GM21786 (cell line): ENCODE data around the gene SPR.

Source experiments
- ATAC-seq: cut with Tn5 transposase; IDR thresholded peaks from one replicate; pipeline ENCODE4 v1.9.1; 2021; ENCODE audit not compliant: unreplicated experiment

SPR gene

DNA sequence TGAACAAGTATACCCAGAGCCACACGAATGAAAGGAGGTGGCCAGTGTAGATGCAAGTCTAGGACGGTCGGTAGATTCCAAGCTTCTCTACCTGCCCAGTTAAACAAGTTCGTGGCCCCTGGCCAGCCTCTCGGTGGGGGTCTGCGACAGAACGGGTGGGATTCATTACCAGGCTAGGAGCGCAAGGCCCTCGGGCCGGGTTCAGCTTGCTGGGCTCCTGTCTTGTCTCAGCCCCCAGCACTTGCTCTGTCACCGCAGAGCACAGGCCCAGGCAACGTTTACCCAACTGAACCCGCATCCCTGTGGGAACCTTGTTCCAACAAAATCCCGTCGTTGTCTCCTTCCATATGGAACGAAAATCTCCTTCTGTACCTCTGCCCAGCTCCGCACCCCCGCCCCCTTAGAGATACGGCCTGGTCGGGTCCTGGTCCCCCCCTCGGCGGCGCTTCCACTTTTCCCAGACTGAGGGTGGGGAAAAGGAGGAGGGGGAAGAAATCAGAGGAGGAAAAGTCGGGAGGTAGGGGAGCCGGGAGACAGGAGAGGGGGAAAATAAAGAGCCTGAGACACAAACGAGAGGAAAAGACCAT, 28.2 kb downstream of the SPR start:
- no peak for ATAC-seq

- ATAC-seq: peak; percentile 49
Measured at GRCh38 chr2:72915907-72916742, 28.9 kb downstream of the SPR start.

- no peak for ATAC-seq
Measured at GRCh38 chr2:72916743-72917137, 29.5 kb downstream of the SPR start.

DNA sequence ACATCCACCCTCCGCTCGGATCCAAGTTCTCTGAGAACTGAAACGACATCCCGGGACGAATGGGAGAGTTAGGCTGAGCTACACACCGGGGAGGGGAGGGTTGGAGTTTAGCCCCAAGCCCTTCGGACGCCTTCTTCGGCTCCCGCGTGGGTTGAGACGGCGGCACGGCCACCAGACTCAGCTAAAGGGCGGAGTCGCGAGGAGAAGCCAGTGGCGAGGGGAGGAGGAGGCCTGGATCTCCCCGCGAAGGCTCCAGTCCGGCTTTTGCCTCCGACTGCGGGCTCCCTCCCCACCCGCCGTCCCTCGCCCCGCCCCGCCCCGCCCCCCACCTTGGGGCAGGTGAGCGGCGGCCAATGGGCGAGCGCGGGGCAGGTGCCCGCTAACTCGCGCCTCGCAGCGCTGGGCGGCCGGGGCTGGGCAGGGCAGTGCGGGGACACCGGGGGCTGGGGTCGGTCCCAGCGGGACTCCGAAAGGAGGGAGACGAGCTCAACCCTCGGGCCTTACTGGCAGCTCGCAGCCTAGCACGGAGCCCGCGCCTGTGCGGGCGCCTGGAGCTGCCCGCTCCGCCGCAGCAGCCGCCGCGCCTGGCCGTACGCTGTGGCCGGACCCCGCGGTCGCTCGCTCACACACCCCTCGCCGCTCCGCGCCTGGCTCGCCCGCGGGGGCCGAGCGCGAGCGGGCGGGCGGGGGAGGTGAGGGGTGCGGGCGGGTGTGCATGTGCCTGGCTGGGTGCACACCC, 30.1 kb downstream of the SPR start, which contains the start of gene EMX1:
Gene EMX1 (plus strand): TSS at position 382 of the 739 bp plus-strand sequence. CDS start 334 bp downstream, at position 716.
- peak; percentile 38 for ATAC-seq

GRCh38 chr2:72917877-72918553, 30.8 kb downstream of the SPR start:
- peak; percentile 10 for ATAC-seq

DNA sequence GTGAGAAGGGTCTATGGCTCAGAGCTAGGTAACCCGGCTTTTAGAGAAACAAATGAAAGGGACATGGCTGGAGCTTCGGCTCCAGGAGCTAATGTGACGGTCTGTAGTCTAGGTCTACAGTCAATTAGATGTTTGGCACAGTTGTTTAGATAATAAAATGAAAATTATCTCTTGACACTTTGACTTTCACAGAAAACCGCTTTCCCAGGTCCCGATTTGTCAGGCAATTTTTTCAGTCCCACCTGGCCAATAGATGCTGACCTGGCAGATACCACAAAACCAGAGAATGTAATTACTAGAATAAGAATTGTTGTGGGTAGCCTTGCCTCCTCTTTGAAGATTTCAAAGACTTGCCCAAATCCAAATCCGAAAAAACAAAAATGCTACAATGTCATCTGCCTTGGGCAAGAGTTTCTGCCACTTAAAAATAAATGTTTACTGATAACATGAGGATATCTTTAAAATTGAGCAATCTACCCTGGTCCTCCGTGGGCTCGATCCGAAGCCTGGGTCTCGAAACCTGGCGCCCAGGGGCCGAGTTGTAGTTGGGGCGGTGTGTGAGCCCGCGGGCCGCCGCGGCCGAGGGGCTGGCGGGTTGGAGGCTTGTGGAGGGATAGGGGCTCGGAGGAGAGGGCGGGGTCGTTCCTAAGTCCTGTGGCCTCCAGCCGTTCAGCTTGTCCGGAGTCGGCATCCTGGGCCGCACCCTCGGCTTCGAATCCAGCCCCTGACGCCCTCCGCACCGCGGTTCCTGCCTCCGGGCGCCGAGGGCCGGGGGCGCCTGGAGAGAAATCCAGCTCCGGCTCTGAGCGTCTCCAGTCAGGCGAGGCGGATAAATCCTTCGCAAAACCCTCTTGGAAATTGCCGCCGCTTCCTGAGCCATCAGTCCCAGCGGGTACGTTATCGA, 32.5 kb downstream of the SPR start:
- ATAC-seq: no peak

DNA sequence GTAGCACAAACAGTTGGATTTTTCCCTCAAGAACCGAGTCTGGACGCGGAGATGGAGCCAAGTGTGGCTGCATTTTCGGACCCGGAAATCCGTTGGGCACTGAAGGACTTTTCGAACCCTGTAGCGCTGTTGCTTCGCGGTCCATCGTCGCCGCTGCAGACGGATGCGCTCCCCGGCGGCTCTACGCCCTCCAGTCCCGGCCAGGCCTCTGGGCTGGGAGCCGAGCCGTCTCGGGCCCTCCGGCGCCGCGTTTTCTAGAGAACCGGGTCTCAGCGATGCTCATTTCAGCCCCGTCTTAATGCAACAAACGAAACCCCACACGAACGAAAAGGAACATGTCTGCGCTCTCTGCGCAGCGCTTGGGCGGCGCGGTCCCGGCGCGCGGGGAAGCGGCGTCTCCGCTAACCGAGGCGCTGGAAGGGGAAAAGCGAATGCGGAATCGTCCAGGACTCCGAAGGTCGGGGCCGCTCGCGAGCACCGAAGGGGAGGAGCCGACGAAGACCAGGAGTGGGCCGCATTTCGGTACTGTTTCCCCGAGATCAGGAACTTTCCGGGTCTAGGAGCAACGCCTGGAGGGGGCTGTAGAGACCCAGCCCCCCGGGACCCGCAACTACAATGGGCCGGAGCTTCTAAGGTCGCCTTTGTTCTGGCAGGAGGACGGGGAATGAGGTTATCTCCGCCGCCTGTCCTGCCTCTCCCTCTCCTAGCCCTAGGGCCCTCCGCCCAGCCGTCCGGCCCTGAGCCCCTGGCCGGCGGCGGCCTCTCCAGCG, 33.3 kb downstream of the SPR start:
- no peak for ATAC-seq

- ATAC-seq: no peak
Measured at GRCh38 chr2:72921088-72921851, 34.1 kb downstream of the SPR start.

- no peak for ATAC-seq
Measured at GRCh38 chr2:72921853-72922252, 34.6 kb downstream of the SPR start.

GRCh38 chr2:72923833-72924352, 36.7 kb downstream of the SPR start:
- ATAC-seq: no peak

GRCh38 chr2:72924353-72925240, 37.4 kb downstream of the SPR start:
- ATAC-seq: no peak

- no peak for ATAC-seq
Measured at GRCh38 chr2:72925328-72925943, 38.2 kb downstream of the SPR start.

- no peak for ATAC-seq
Measured at GRCh38 chr2:72926368-72926767, 39.2 kb downstream of the SPR start.

GRCh38 chr2:72926811-72927465, 39.7 kb downstream of the SPR start:
- no peak for ATAC-seq

DNA sequence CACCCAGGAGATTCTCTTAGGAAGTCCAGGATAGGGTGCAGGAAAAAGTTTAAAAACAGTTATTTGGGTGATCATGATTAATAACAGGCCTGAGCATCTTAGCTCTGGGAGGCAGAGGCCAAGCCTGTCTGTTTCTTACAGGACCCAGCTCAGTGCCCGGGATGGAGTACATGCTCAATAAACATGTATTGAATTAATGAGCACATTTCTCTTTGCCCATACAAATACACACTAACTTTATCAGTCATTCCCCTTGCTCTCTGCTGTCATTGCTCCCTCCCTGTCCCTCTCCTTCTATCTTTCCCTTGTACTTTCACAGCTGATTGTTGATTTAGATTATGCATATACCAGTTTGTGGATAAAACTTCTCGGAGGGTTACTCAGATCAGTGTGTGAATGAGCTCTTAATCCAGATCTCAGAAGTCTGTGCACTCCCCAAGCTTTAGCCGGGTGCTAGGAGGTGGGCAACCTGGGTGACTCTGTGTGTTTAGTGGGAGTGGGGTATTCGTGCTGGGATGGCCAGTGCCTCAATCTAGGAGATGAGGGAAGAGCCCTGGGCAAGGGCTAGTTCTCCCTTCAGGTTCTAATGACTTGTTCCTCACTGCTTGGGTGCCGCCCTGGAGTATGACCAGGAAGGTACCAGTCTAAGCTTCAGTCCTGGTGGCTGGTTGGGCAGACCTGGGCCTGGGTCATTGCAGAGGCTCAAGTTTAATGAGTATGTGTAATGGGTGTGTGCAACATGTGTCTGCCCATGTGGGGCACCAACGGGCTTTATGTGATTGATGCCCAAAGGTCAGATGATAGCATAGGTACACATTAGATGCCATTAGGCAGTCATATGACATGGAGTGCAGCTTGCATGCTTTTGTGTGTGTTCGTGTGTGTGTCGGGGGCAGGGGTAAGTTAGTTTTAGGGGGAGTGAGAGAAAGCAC, 40.7 kb downstream of the SPR start:
- no peak for ATAC-seq
